Panc1 (cell line): Measurements from ENCODE around the gene PCBP2. TPM values are rescaled to one million over a fixed set of nuclear protein-coding genes. Genes with fewer than 3 reads are reported as not detected.
"Not testable (repeated sequence)": the region's sequence is repeated elsewhere in the genome, so short reads cannot be mapped to it uniquely, and the experiment has no call there.

Source experiments
- ATAC-seq: fragments of 200-7000 bp; cut with Tn5 transposase; 2 replicates; pipeline ENCODE4 v1.9.1; 2020; ENCODE audit warnings: mild to moderate bottlenecking, moderate library complexity
- BruUV-seq: library from RNA; stranded (reverse); fragments of 400-500 nt; replicated peaks from 2 replicates; lab custom pipeline; 2021; lab: Mats Ljungman, UMichigan
- CTCF ChIA-PET: fragments of 300-600 bp; sonication (Branson Sonifier 250); formaldehyde crosslinking; loops from one replicate; lab custom pipeline; 2022; ENCODE audit warnings: antibody characterized with exemption; lab: Charles Lee
- POLR2A ChIA-PET: fragments of 300-600 bp; sonication (Branson Sonifier 250); formaldehyde crosslinking; loops from one replicate; lab custom pipeline; 2022; ENCODE audit warnings: antibody characterized with exemption; lab: Charles Lee
- DNase-seq: peaks from one replicate; pipeline ENCODE4 v3.0.0-alpha.2; 2010; ENCODE audit warnings: low read depth, low spot score
- H3K27ac ChIP-seq: 2 replicates; pipeline ENCODE4 v1.5.1; 2011; ENCODE audit warnings: mild to moderate bottlenecking, low read length, inconsistent platforms
- H3K27me3 ChIP-seq: fragments of 200-500 bp; sonication (Bioruptor generic); 2 replicates; pipeline ENCODE4 v1.6.0; 2014; ENCODE audit warnings: low read length, inconsistent platforms; ENCODE audit not compliant: control insufficient read depth, insufficient read depth
- H3K36me3 ChIP-seq: fragments of 200-500 bp; sonication (Bioruptor generic); 2 replicates; pipeline ENCODE4 v1.5.1; 2014; ENCODE audit warnings: inconsistent platforms, mild to moderate bottlenecking, low read length, moderate library complexity; ENCODE audit not compliant: control insufficient read depth, insufficient read depth
- H3K4me1 ChIP-seq: 2 replicates; pipeline ENCODE4 v1.5.1; 2011; ENCODE audit warnings: inconsistent platforms, mild to moderate bottlenecking, low read length, moderate library complexity; ENCODE audit not compliant: control insufficient read depth, insufficient read depth
- H3K4me3 ChIP-seq, 2 experiments: 2 replicates each; pipeline ENCODE4 v1.5.1; 2011 to 2012; ENCODE audit warnings: low read depth in 2 of 2, low read length in 2 of 2, mild to moderate bottlenecking in 2 of 2, inconsistent platforms in 1 of 2, moderate library complexity in 1 of 2
- H3K9me3 ChIP-seq: fragments of 200-500 bp; sonication (Bioruptor generic); 2 replicates; pipeline ENCODE4 v1.5.1; 2014; ENCODE audit warnings: low read depth, mild to moderate bottlenecking, inconsistent platforms, low read length, moderate library complexity; ENCODE audit not compliant: control insufficient read depth, insufficient read depth
- POLR2AphosphoS5 ChIP-seq: IDR thresholded peaks from 2 replicates; pipeline ENCODE4 v1.6.1; 2012; ENCODE audit warnings: mild to moderate bottlenecking, low read depth, low read length, moderate library complexity
- SIN3A ChIP-seq: IDR thresholded peaks from 2 replicates; pipeline ENCODE4 v1.6.1; 2012; ENCODE audit warnings: low read depth, mild to moderate bottlenecking, low read length, moderate library complexity, borderline replicate concordance; ENCODE audit not compliant: insufficient read depth
- TCF7L2 ChIP-seq: IDR thresholded peaks from 2 replicates; pipeline ENCODE4 v1.6.1; 2011; ENCODE audit warnings: mild to moderate bottlenecking, low read depth, low read length, inconsistent platforms
- in situ Hi-C: cut with HindIII; loops from 2 replicates; pipeline ENCODE4 v1.10.0; 2016; ENCODE audit warnings: low sequenced_read_pairs, low pct_unique_long_range_greater_than_20kb
- intact Hi-C: fragments of 100-400 bp; cut with micrococcal nuclease; formaldehyde crosslinking; loops from one replicate; pipeline ENCODE4 v1.10.0; 2022; ENCODE audit not compliant: unreplicated experiment
- total RNA-seq: library from RNA; stranded (reverse); gene quantifications from one replicate; pipeline ENCODE4 v1.2.1, GENCODE V29; 2021; ENCODE audit not compliant: unreplicated experiment
- TF ChIP-seq, protein P1 (sequence below): fragments of 450-650 bp; IDR thresholded peaks from 2 replicates; pipeline ENCODE4 v1.5.1; 2017; ENCODE audit warnings: mild to moderate bottlenecking
- TF ChIP-seq, protein P2 (sequence below), 2 experiments: IDR thresholded peaks; 2 replicates each; pipeline ENCODE4 v1.6.1; 2011 to 2012; ENCODE audit warnings: low read depth in 2 of 2, control low read depth in 1 of 2, low read length in 1 of 2, mild to moderate bottlenecking in 1 of 2, moderate library complexity in 1 of 2; ENCODE audit not compliant: insufficient read depth in 1 of 2

PCBP2 gene
- total RNA-seq, 1 experiment from 2014 or later = 836 TPM

DNA sequence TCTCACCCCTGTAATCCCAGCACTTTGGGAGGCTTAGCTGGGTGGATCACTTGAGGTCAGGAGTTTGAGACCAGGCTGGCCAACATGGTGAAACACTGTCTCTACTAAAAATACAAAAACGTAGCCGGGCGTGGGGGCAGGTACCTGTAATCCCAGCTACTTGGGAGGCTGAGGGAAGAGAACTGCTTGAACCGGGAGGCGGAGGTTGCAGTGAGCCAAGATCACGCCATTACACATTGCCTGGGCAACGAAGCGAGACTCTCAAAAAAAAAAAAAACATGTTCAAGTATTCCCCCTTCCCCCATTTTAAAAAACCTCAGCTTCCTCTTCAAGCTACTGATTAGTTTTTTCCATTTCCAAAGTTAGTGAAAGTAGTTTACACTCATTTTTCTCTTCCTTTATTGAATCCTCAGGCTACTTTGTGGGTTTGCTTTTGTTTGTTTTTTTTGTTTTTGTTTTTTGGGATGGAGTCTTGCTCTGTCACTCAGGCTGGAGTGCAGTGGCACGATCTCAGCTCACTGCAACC lies 34.5 kb upstream of the PCBP2 start:
- POLR2A ChIA-PET = not testable (repeated sequence)

DNA sequence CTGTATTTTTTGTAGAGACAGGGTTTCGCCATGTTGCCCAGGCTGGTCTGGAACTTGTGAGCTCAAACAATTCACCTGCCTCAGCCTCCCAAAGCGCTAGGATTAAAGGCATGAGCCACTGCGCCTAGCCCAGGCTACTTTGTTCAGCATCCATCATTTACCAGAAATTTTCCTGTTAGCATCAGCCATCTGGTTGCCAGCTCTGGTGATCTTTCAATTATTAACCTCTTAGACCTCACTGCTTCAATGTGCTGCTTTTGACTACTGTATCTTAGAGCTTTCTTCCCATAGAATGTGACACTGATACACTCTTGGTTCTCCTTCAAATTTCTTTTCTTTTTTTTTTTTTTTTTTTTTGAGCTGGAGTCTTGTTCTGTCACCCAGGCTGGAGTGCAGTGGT lies 33.7 kb upstream of the PCBP2 start:
- Histone ChIP-seq H3K27me3 (no peaks in the 10 kb centered on the region), H3K4me3 (no peak overlapping the region), H3K27ac (no peak overlapping the region), H3K36me3 (peaks cover 8% of the 10 kb centered on the region), H3K9me3 (no peaks in the 10 kb centered on the region), H3K4me1 (peaks cover 16% of the 10 kb centered on the region)
- no TSS peak for BruUV-seq
- DNase-seq (no peak), ATAC-seq (no peak)
- no peak for TF ChIP-seq SIN3A
- TF ChIP-seq, protein P1, sequence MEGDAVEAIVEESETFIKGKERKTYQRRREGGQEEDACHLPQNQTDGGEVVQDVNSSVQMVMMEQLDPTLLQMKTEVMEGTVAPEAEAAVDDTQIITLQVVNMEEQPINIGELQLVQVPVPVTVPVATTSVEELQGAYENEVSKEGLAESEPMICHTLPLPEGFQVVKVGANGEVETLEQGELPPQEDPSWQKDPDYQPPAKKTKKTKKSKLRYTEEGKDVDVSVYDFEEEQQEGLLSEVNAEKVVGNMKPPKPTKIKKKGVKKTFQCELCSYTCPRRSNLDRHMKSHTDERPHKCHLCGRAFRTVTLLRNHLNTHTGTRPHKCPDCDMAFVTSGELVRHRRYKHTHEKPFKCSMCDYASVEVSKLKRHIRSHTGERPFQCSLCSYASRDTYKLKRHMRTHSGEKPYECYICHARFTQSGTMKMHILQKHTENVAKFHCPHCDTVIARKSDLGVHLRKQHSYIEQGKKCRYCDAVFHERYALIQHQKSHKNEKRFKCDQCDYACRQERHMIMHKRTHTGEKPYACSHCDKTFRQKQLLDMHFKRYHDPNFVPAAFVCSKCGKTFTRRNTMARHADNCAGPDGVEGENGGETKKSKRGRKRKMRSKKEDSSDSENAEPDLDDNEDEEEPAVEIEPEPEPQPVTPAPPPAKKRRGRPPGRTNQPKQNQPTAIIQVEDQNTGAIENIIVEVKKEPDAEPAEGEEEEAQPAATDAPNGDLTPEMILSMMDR = no peak
- TF ChIP-seq TCF7L2 = no peak
- TF ChIP-seq, protein P2, sequence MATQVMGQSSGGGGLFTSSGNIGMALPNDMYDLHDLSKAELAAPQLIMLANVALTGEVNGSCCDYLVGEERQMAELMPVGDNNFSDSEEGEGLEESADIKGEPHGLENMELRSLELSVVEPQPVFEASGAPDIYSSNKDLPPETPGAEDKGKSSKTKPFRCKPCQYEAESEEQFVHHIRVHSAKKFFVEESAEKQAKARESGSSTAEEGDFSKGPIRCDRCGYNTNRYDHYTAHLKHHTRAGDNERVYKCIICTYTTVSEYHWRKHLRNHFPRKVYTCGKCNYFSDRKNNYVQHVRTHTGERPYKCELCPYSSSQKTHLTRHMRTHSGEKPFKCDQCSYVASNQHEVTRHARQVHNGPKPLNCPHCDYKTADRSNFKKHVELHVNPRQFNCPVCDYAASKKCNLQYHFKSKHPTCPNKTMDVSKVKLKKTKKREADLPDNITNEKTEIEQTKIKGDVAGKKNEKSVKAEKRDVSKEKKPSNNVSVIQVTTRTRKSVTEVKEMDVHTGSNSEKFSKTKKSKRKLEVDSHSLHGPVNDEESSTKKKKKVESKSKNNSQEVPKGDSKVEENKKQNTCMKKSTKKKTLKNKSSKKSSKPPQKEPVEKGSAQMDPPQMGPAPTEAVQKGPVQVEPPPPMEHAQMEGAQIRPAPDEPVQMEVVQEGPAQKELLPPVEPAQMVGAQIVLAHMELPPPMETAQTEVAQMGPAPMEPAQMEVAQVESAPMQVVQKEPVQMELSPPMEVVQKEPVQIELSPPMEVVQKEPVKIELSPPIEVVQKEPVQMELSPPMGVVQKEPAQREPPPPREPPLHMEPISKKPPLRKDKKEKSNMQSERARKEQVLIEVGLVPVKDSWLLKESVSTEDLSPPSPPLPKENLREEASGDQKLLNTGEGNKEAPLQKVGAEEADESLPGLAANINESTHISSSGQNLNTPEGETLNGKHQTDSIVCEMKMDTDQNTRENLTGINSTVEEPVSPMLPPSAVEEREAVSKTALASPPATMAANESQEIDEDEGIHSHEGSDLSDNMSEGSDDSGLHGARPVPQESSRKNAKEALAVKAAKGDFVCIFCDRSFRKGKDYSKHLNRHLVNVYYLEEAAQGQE (IDR thresholded peaks at IDR 0.05; ENCODE audit: insufficient read depth in 1 of 2, low read depth in 2 of 2, low read length in 1 of 2) = no peak
- no peak for TF ChIP-seq POLR2AphosphoS5
- ChIA-PET CTCF (interaction anchor here (0.6 to 1.7 kb wide), 2 partner anchors 66 to 97 kb away, joined by 6 to 11 read pairs; partner anchors contain the start of gene AAAS), POLR2A (interaction anchor here (0.6 to 0.7 kb wide), 4 partner anchors 32 to 56 kb away, joined by 3 to 16 read pairs (median 5); no protein-coding TSS in a partner anchor)
- in situ Hi-C loops (no loop called here), intact Hi-C loops (no loop called here)

More for the DNA sequence above, 34.5 kb upstream of the PCBP2 start:
- Histone ChIP-seq H3K4me1 (peaks cover 16% of the 10 kb centered on the region), H3K36me3 (peaks cover 12% of the 10 kb centered on the region)
- BruUV-seq, H3K4me3 ChIP-seq, DNase-seq, ATAC-seq, H3K27me3 ChIP-seq, intact Hi-C loops, H3K9me3 ChIP-seq, H3K27ac ChIP-seq, in situ Hi-C loops: not testable (repeated sequence)
- TF ChIP-seq POLR2AphosphoS5 = 0 out of 2 replicates have a peak, but pooled peaks have one; percentile 19
- CTCF ChIA-PET = interaction anchor here (1.7 kb wide), 1 partner anchor 65 kb away, joined by 11 read pairs; no protein-coding TSS in a partner anchor

DNA sequence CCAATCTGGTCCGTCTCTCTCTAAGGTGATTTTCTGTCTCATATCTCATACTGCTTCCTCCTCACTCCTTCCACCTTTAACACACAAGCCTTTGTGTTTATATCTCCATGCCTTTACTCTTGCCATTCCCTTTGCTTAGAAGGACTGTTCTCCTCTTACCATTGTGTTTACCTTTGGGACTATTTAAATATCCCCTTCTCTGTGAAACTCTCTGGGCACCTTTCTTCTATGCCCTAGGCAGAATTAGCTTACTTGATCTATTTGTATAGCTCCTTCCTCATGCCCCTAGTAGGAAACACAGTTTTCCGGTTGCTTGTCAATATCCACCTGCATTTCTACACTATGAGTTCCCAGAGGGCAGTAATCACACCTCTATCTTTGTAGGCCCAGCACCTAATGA lies 32.1 kb upstream of the PCBP2 start:
- intact Hi-C loops (loop anchor here (2.0 kb wide), 2 partner anchors 67 to 93 kb away; no protein-coding TSS in a partner anchor), in situ Hi-C loops (loop anchor here (5.0 kb wide), 1 partner anchor 62 kb away; no protein-coding TSS in a partner anchor)
- POLR2A ChIA-PET = interaction anchor here (0.6 kb wide), 2 partner anchors 8 to 64 kb away, joined by 3 read pairs; no protein-coding TSS in a partner anchor
- H3K27me3 ChIP-seq = no peaks in the 10 kb centered on the region
- DNase-seq = no peak
- TF ChIP-seq, protein P1 = no peak
- no peak for TF ChIP-seq POLR2AphosphoS5
- TF ChIP-seq SIN3A = no peak
- TF ChIP-seq TCF7L2 = no peak
- TF ChIP-seq, protein P2 (IDR thresholded peaks at IDR 0.05; ENCODE audit: insufficient read depth in 1 of 2, low read depth in 2 of 2, low read length in 1 of 2) = no peak
- peaks cover 16% of the 10 kb centered on the region for H3K4me1 ChIP-seq
- BruUV-seq = no TSS peak
- H3K27ac ChIP-seq = peak overlapping the region; percentile 93
- no peaks in the 10 kb centered on the region for H3K36me3 ChIP-seq
- H3K4me3 ChIP-seq = peak overlapping the region in 1 of 2 experiments; percentile 46; a peak in 2 of 4 replicates
- ATAC-seq = no peak
- no peaks in the 10 kb centered on the region for H3K9me3 ChIP-seq
- CTCF ChIA-PET = interaction anchor here (0.6 kb wide), 1 partner anchor 72 kb away, joined by 4 read pairs; no protein-coding TSS in a partner anchor
